HCT116 (cell line): ENCODE data around the gene RFTN1. TPM values are rescaled to one million over a fixed set of nuclear protein-coding genes. Genes with fewer than 3 reads are reported as not detected.

Experiments used
- ATAC-seq: fragments of 200-7000 bp; cut with Tn5 transposase; 2 replicates; pipeline ENCODE4 v1.9.1; 2020; ENCODE audit warnings: mild to moderate bottlenecking, moderate library complexity
- BruUV-seq: library from RNA; stranded (reverse); fragments of 400-500 nt; replicated peaks from 2 replicates; lab custom pipeline; 2021; lab: Mats Ljungman, UMichigan
- CTCF ChIA-PET: fragments of 300-600 bp; sonication (Branson Sonifier 250); formaldehyde crosslinking; loops from one replicate; lab custom pipeline; 2021; ENCODE audit warnings: antibody characterized with exemption; lab: Charles Lee
- POLR2A ChIA-PET: fragments of 300-600, 350-600 bp; sonication (Branson Sonifier 250); formaldehyde crosslinking; loops from one replicate; lab custom pipeline; 2021; ENCODE audit warnings: antibody characterized with exemption; lab: Charles Lee
- RAD21 ChIA-PET, 2 experiments: fragments of 300-600 bp; sonication (Branson Sonifier 250); formaldehyde crosslinking; loops; one replicate each; lab custom pipeline; 2023; ENCODE audit warnings: low total read pairs in 2 of 2; ENCODE audit not compliant: uncharacterized antibody in 2 of 2, unreplicated experiment in 2 of 2, low non-redundant PET in 1 of 2; lab: Charles Lee
- DNase-seq: peaks from one replicate; pipeline ENCODE4 v3.0.0-alpha.2; 2010; ENCODE audit warnings: low read depth, low spot score
- H2AFZ ChIP-seq: fragments of 200-600 bp; shearing (Covaris generic), sonication (generic); 2 replicates; pipeline ENCODE4 v1.6.1; 2017; ENCODE audit warnings: low read depth, mixed run types, mixed read lengths, antibody characterized with exemption, low read length; ENCODE audit not compliant: poor library complexity, severe bottlenecking
- H3K27ac ChIP-seq: 2 replicates; pipeline ENCODE4 v1.5.1; 2012; ENCODE audit warnings: low read depth, low read length
- H3K27me3 ChIP-seq: fragments of 200-600 bp; sonication (generic); 2 replicates; pipeline ENCODE4 v1.6.1; 2016; ENCODE audit warnings: mixed run types, low read length, mixed read lengths; ENCODE audit not compliant: insufficient read depth
- H3K36me3 ChIP-seq, 2 experiments: fragments of 200-500 bp in 1 of 2; fragments of 200-600 bp in 1 of 2; sonication (Bioruptor generic) in 1 of 2; sonication (generic) in 1 of 2; 2 replicates each; pipeline versions ENCODE4 v1.5.1 to v1.6.1; 2014 to 2016; ENCODE audit warnings: low read length in 2 of 2, inconsistent platforms in 1 of 2, mixed read lengths in 1 of 2, mixed run types in 1 of 2; ENCODE audit not compliant: insufficient read depth in 2 of 2, control insufficient read depth in 1 of 2
- H3K4me1 ChIP-seq, 2 experiments: fragments of 200-600 bp in 1 of 2; sonication (generic) in 1 of 2; 2 replicates each; pipeline versions ENCODE4 v1.5.1 to v1.6.1; 2012 to 2017; ENCODE audit warnings: low read length in 2 of 2, inconsistent platforms in 1 of 2, mild to moderate bottlenecking in 1 of 2, mixed read lengths in 1 of 2, mixed run types in 1 of 2, moderate library complexity in 1 of 2; ENCODE audit not compliant: insufficient read depth in 2 of 2, control insufficient read depth in 1 of 2
- H3K4me2 ChIP-seq: fragments of 200-600 bp; sonication (generic); 2 replicates; pipeline ENCODE4 v1.6.1; 2017; ENCODE audit warnings: mixed run types, low read length, mixed read lengths
- H3K4me3 ChIP-seq, 2 experiments: fragments of 200-600 bp in 1 of 2; sonication (generic) in 1 of 2; replicated peaks in 1 of 2; 2 replicates each; pipeline ENCODE4 v1.5.1; 2011 to 2016; ENCODE audit warnings: low read length in 2 of 2, control low read depth in 1 of 2, low read depth in 1 of 2, mild to moderate bottlenecking in 1 of 2, mixed read lengths in 1 of 2, mixed run types in 1 of 2
- H3K79me2 ChIP-seq: fragments of 200-600 bp; sonication (generic); 2 replicates; pipeline ENCODE4 v1.6.1; 2017; ENCODE audit warnings: mild to moderate bottlenecking, mixed run types, low read length, moderate library complexity, mixed read lengths; ENCODE audit not compliant: insufficient read depth
- H3K9ac ChIP-seq: fragments of 200-600 bp; sonication (generic); 2 replicates; pipeline ENCODE4 v1.6.1; 2016; ENCODE audit warnings: low read length, mixed read lengths
- H3K9me2 ChIP-seq: fragments of 200-600 bp; sonication (generic), shearing (Covaris generic); 2 replicates; pipeline ENCODE4 v1.6.1; 2017; ENCODE audit warnings: mixed run types, mild to moderate bottlenecking, moderate library complexity; ENCODE audit not compliant: insufficient read depth
- H3K9me3 ChIP-seq, 2 experiments: fragments of 200-500 bp in 1 of 2; fragments of 200-600 bp in 1 of 2; sonication (Bioruptor generic) in 1 of 2; sonication (generic) in 1 of 2; 2 replicates each; pipeline ENCODE4 v1.6.1; 2014 to 2017; ENCODE audit warnings: low read length in 2 of 2, mixed read lengths in 2 of 2, inconsistent platforms in 1 of 2, low read depth in 1 of 2, mild to moderate bottlenecking in 1 of 2, mixed run types in 1 of 2, moderate library complexity in 1 of 2; ENCODE audit not compliant: control insufficient read depth in 1 of 2, insufficient read depth in 1 of 2
- H4K20me1 ChIP-seq: fragments of 200-600 bp; sonication (generic), shearing (Covaris generic); 2 replicates; pipeline ENCODE4 v1.6.1; 2017; ENCODE audit warnings: mixed run types, mild to moderate bottlenecking, moderate library complexity; ENCODE audit not compliant: insufficient read depth
- CBX3 ChIP-seq: IDR thresholded peaks from 2 replicates; pipeline ENCODE4 v1.6.1; 2012; ENCODE audit warnings: low read depth
- EGR1 ChIP-seq: IDR thresholded peaks from 2 replicates; pipeline ENCODE4 v1.6.1; 2012; ENCODE audit warnings: low read depth
- EZH2 ChIP-seq: fragments of 200-600 bp; sonication (generic); IDR thresholded peaks from 2 replicates; pipeline ENCODE4 v1.6.1; 2017; ENCODE audit warnings: antibody characterized with exemption, mixed run types
- EZH2phosphoT487 ChIP-seq: fragments of 200-600 bp; IDR thresholded peaks from 2 replicates; pipeline ENCODE4 v1.6.1; 2018; ENCODE audit warnings: antibody characterized with exemption, borderline replicate concordance
- POLR2A ChIP-seq: IDR thresholded peaks from 2 replicates; pipeline ENCODE4 v1.7.0; 2011; ENCODE audit warnings: borderline replicate concordance; ENCODE audit not compliant: insufficient read depth, insufficient read length; ENCODE audit errors: extremely low read depth
- RAD21 ChIP-seq: IDR thresholded peaks from 2 replicates; pipeline ENCODE4 v1.6.1; 2012; ENCODE audit warnings: low read depth, mild to moderate bottlenecking
- SIN3A ChIP-seq: IDR thresholded peaks from 2 replicates; pipeline ENCODE4 v1.6.1; 2012; ENCODE audit warnings: low read depth
- SP1 ChIP-seq: IDR thresholded peaks from 2 replicates; pipeline ENCODE4 v1.6.1; 2012; ENCODE audit warnings: low read depth
- SRF ChIP-seq: IDR thresholded peaks from 2 replicates; pipeline ENCODE4 v1.6.1; 2012; ENCODE audit warnings: low read depth
- ZFX ChIP-seq: fragments of 450-650 bp; IDR thresholded peaks from 2 replicates; pipeline ENCODE4 v1.6.1; 2017
- ZNF274 ChIP-seq: fragments of 200-500 bp; sonication (Bioruptor generic); IDR thresholded peaks from 2 replicates; pipeline ENCODE4 v1.6.1; 2014; ENCODE audit warnings: mild to moderate bottlenecking, low read depth, low read length, inconsistent platforms
- intact Hi-C: fragments of 100-400 bp; cut with micrococcal nuclease; formaldehyde crosslinking; loops from 2 replicates; pipeline ENCODE4 v1.10.0; 2022
- total RNA-seq: library from RNA; stranded (reverse); gene quantifications from one replicate; pipeline ENCODE4 v1.2.1, GENCODE V29; 2021; ENCODE audit not compliant: unreplicated experiment

Gene RFTN1
- total RNA-seq, 1 experiment from 2014 or later = 3.9 TPM

DNA sequence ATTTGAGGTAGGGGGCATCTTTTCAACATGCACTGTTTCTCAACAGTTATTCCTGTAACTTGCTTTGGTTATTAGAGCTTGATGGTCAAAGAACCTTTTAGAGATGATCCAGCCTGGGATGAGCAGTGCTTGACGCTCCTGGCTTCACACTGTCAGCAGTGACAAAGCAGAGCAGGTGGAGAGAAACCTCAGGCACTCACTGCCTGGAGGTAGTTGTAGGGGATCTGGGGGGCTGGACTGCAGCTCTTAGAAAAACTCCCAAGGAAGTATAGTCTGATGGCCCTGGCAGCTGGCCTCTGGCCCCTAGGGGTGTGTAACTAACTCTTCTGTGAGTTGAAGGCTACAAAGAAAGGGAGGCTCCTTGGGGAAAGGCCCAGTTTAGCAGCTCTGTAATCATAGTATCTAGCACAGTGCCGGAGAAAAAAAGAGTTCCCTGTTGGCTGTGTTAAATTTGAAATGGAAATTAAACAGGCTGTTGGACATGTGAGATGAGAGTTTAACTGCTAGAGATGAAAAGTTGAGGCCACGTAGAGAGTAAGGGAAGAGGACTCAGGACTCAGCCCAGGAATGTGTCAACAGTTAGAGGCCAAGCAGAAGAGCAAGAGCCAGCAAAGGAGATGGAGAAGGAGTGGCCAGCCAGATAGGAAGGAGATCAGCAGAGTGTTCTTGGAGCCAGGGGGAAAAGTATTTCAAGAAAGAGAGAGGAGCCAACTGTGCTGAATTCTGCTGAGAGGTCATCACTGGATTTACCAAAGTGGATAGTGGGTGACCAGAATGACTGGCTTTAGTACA, 234.3 kb downstream of the RFTN1 start (continued):
- TF ChIP-seq ZNF274 (no peak), ZFX (no peak), EZH2phosphoT487 (no peak), SRF (no peak), POLR2A (no peak)

DNA sequence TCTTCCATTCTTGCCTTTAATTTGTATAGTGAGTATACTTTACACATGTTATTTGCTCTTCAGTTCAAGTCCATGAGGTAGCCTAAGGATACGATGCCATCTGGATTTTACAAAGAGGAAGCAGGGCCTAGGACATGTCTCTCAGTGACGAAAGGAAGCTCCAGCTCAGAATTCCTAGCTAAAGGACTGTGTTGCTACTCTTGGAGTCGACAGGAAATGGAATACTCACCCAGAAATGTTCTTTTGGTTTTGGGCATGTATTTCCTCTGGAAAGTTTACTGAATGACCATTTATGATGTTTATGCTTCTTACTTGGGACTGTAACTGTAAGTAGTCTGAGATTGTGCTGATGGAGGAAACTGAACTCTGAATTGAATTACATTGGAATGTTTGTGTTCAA, 236.0 kb downstream of the RFTN1 start:
- H2AFZ ChIP-seq = no peak overlapping the region
- DNase-seq = no peak
- intact Hi-C loops = no loop called here
- no peak overlapping the region for H3K27ac ChIP-seq
- no peaks in the 10 kb centered on the region for H3K4me1 ChIP-seq
- RAD21 ChIA-PET = no interaction called here
- BruUV-seq = no TSS peak
- CTCF ChIA-PET = interaction anchor here (1.2 kb wide), 1 partner anchor 13 kb away, joined by 3 read pairs; no protein-coding TSS in a partner anchor
- no peak overlapping the region for H3K4me2 ChIP-seq
- H3K27me3 ChIP-seq = no peaks in the 10 kb centered on the region
- H3K36me3 ChIP-seq = peaks cover 8 to 13% of the 10 kb centered on the region in 2 experiments; a peak in 2 of 4 replicates
- H3K4me3 ChIP-seq = no peak overlapping the region
- H3K9ac ChIP-seq = no peak overlapping the region
- TF ChIP-seq EGR1 = no peak
- TF ChIP-seq EZH2 = no peak
- no peak for TF ChIP-seq RAD21
- TF ChIP-seq ZFX = no peak
- no peak for TF ChIP-seq SIN3A
- no peak for TF ChIP-seq EZH2phosphoT487
- TF ChIP-seq SP1 = no peak
- no peak for TF ChIP-seq CBX3
- H3K79me2 ChIP-seq = no peaks in the 10 kb centered on the region
- no peaks in the 10 kb centered on the region for H3K9me2 ChIP-seq
- H4K20me1 ChIP-seq = no peaks in the 10 kb centered on the region
- no peak for ATAC-seq
- H3K9me3 ChIP-seq = no peaks in the 10 kb centered on the region
- POLR2A ChIA-PET = no interaction called here
